ENCODE results near the gene ATOX1. TPM values are rescaled to one million over a fixed set of nuclear protein-coding genes. Genes with fewer than 3 reads are reported as not detected.

The ATOX1 gene
- total RNA-seq, 1 donor from 2014 or later = 265 TPM

GRCh38 chr5:151724360-151724759 is 34.1 kb downstream of the ATOX1 start:
- TF ChIP-seq CTCF (IDR thresholded peaks at IDR 0.05; ENCODE audit: insufficient read depth, low read depth, low read length) (no peak), EZH2 (IDR thresholded peaks at IDR 0.05; ENCODE audit: insufficient read depth, low read length) (no peak)
- no peak overlapping the region for H3K27ac ChIP-seq (ENCODE audit: low read depth, low read length)
- H3K27me3 ChIP-seq (ENCODE audit: insufficient read depth, low read length) = no peaks in the 10 kb centered on the region
- no peak for FAIRE-seq
- H3K36me3 Mint-ChIP-seq (ENCODE audit: low read depth, unreplicated experiment) = peaks cover 3% of the 10 kb centered on the region
- no peaks in the 10 kb centered on the region for H3K9me3 ChIP-seq (ENCODE audit: insufficient read depth, low read depth, low read length)
- H3K4me1 Mint-ChIP-seq (ENCODE audit: low read depth, unreplicated experiment) = peaks cover 28% of the 10 kb centered on the region
- no peak overlapping the region for H3K4me3 Mint-ChIP-seq (ENCODE audit: unreplicated experiment)
- no peak overlapping the region for H3K9ac ChIP-seq (ENCODE audit: low read length)
- no peak overlapping the region for H3K27ac Mint-ChIP-seq (ENCODE audit: unreplicated experiment)
- peaks cover 9% of the 10 kb centered on the region for H3K9me3 Mint-ChIP-seq (ENCODE audit: unreplicated experiment)
- no peaks in the 10 kb centered on the region for H3K79me2 ChIP-seq (ENCODE audit: insufficient read depth, low read length)
- H4K20me1 ChIP-seq (ENCODE audit: insufficient read depth, low read length) = no peaks in the 10 kb centered on the region
- H3K4me2 ChIP-seq (ENCODE audit: low read length) = no peak overlapping the region
- H3K4me3 ChIP-seq (ENCODE audit: insufficient read depth, low read depth, low read length) = no peak overlapping the region
- H3K27me3 Mint-ChIP-seq (ENCODE audit: low read depth, unreplicated experiment) = no peaks in the 10 kb centered on the region
- no peak for DNase-seq (ENCODE audit: low read depth)
- H3K36me3 ChIP-seq (ENCODE audit: insufficient read depth, low read length) = no peaks in the 10 kb centered on the region
- H3K4me1 ChIP-seq (ENCODE audit: insufficient read depth, low read length) = no peaks in the 10 kb centered on the region
- H2AFZ ChIP-seq (ENCODE audit: low read depth, low read length) = no peak overlapping the region

GRCh38 chr5:151722546-151722945 is 35.9 kb downstream of the ATOX1 start:
- Mint-ChIP-seq H3K27ac (ENCODE audit: unreplicated experiment) (no peak overlapping the region), H3K4me1 (ENCODE audit: low read depth, unreplicated experiment) (peaks cover 44% of the 10 kb centered on the region), H3K4me3 (ENCODE audit: unreplicated experiment) (no peak overlapping the region), H3K27me3 (ENCODE audit: low read depth, unreplicated experiment) (no peaks in the 10 kb centered on the region), H3K36me3 (ENCODE audit: low read depth, unreplicated experiment) (peaks cover 2% of the 10 kb centered on the region), H3K9me3 (ENCODE audit: unreplicated experiment) (peaks cover 6% of the 10 kb centered on the region)
- Histone ChIP-seq H3K27me3 (ENCODE audit: insufficient read depth, low read length) (no peaks in the 10 kb centered on the region), H3K79me2 (ENCODE audit: insufficient read depth, low read length) (no peaks in the 10 kb centered on the region), H3K4me3 (ENCODE audit: insufficient read depth, low read depth, low read length) (no peak overlapping the region), H3K36me3 (ENCODE audit: insufficient read depth, low read length) (no peaks in the 10 kb centered on the region), H2AFZ (ENCODE audit: low read depth, low read length) (no peak overlapping the region), H3K27ac (ENCODE audit: low read depth, low read length) (no peak overlapping the region), H3K9ac (ENCODE audit: low read length) (no peak overlapping the region), H3K4me1 (ENCODE audit: insufficient read depth, low read length) (peaks cover 16% of the 10 kb centered on the region), H3K9me3 (ENCODE audit: insufficient read depth, low read depth, low read length) (no peaks in the 10 kb centered on the region), H4K20me1 (ENCODE audit: insufficient read depth, low read length) (no peaks in the 10 kb centered on the region), H3K4me2 (ENCODE audit: low read length) (no peak overlapping the region)
- FAIRE-seq (no peak), DNase-seq (ENCODE audit: low read depth) (no peak)
- TF ChIP-seq EZH2 (IDR thresholded peaks at IDR 0.05; ENCODE audit: insufficient read depth, low read length) (no peak), CTCF (IDR thresholded peaks at IDR 0.05; ENCODE audit: insufficient read depth, low read depth, low read length) (no peak)

- no peaks in the 10 kb centered on the region for H3K27me3 ChIP-seq (ENCODE audit: insufficient read depth, low read length)
- Mint-ChIP-seq H3K4me1 (ENCODE audit: low read depth, unreplicated experiment) (peaks cover 49% of the 10 kb centered on the region), H3K9me3 (ENCODE audit: unreplicated experiment) (peaks cover 6% of the 10 kb centered on the region), H3K36me3 (ENCODE audit: low read depth, unreplicated experiment) (peaks cover 2% of the 10 kb centered on the region), H3K27me3 (ENCODE audit: low read depth, unreplicated experiment) (no peaks in the 10 kb centered on the region), H3K27ac (ENCODE audit: unreplicated experiment) (no peak overlapping the region), H3K4me3 (ENCODE audit: unreplicated experiment) (no peak overlapping the region)
- no peaks in the 10 kb centered on the region for H3K9me3 ChIP-seq (ENCODE audit: insufficient read depth, low read depth, low read length)
- no peak for DNase-seq (ENCODE audit: low read depth)
- FAIRE-seq = no peak
- no peaks in the 10 kb centered on the region for H4K20me1 ChIP-seq (ENCODE audit: insufficient read depth, low read length)
- no peak overlapping the region for H3K4me2 ChIP-seq (ENCODE audit: low read length)
- no peak overlapping the region for H3K9ac ChIP-seq (ENCODE audit: low read length)
- H2AFZ ChIP-seq (ENCODE audit: low read depth, low read length) = no peak overlapping the region
- H3K79me2 ChIP-seq (ENCODE audit: insufficient read depth, low read length) = no peaks in the 10 kb centered on the region
- H3K4me3 ChIP-seq (ENCODE audit: insufficient read depth, low read depth, low read length) = no peak overlapping the region
- peaks cover 17% of the 10 kb centered on the region for H3K4me1 ChIP-seq (ENCODE audit: insufficient read depth, low read length)
- no peaks in the 10 kb centered on the region for H3K36me3 ChIP-seq (ENCODE audit: insufficient read depth, low read length)
- no peak overlapping the region for H3K27ac ChIP-seq (ENCODE audit: low read depth, low read length)
- TF ChIP-seq EZH2 (IDR thresholded peaks at IDR 0.05; ENCODE audit: insufficient read depth, low read length) = no peak
- no peak for TF ChIP-seq CTCF (IDR thresholded peaks at IDR 0.05; ENCODE audit: insufficient read depth, low read depth, low read length)
Observed at GRCh38 chr5:151721812-151722391, 36.5 kb downstream of the ATOX1 start.
